HepG2 (cell line): ENCODE results near the gene CDKL2. TPM values are rescaled to one million over a fixed set of nuclear protein-coding genes. Genes with fewer than 3 reads are reported as not detected.

Source experiments
- ATAC-seq: fragments of 200-7000 bp; cut with Tn5 transposase; 3 replicates; pipeline ENCODE4 v1.9.1; 2020; ENCODE audit warnings: mild to moderate bottlenecking, moderate library complexity
- BruUV-seq: library from RNA; stranded (reverse); fragments of 400-500 nt; replicated peaks from 2 replicates; lab custom pipeline; 2021; lab: Mats Ljungman, UMichigan
- CTCF ChIA-PET: fragments of 300-600 bp; formaldehyde crosslinking; extraction: SDS; loops from one replicate; lab custom pipeline; 2021; ENCODE audit warnings: low total read pairs, inconsistent platforms, low intra/inter-chr PET ratio; lab: Yijun Ruan, JAX
- POLR2A ChIA-PET: fragments of 350-600 bp; sonication (Branson Sonifier 250); formaldehyde crosslinking; loops from one replicate; lab custom pipeline; 2020; ENCODE audit warnings: antibody characterized with exemption, inconsistent platforms; lab: Yijun Ruan, JAX
- DNase-seq: peaks from one replicate; pipeline ENCODE4 v3.0.0-alpha.2; 2015; ENCODE audit warnings: low spot score
- FAIRE-seq: peaks from 3 replicates; lab custom pipeline; 2011; peaks lifted over from hg19 to GRCh38; lab: Jason Lieb, UNC
- H2AFZ ChIP-seq: one replicate; pipeline ENCODE4 v1.6.1; 2011; ENCODE audit warnings: low read length, inconsistent platforms
- H3K27ac ChIP-seq: fragments of 300-600 bp; 3 replicates; pipeline ENCODE4 v1.8.0; 2011; ENCODE audit warnings: mixed run types, mild to moderate bottlenecking, mixed read lengths, low read length, inconsistent platforms; ENCODE audit not compliant: insufficient read depth; ENCODE audit errors: extremely low read length
- H3K27me3 ChIP-seq, 2 experiments: fragments of 200-600 bp in 1 of 2; 2 replicates in 1 of 2; 3 replicates in 1 of 2; pipeline versions ENCODE4 v1.6.0 to v1.8.0; 2011; ENCODE audit warnings: low read length in 2 of 2, mild to moderate bottlenecking in 2 of 2, moderate library complexity in 2 of 2, inconsistent platforms in 1 of 2; ENCODE audit not compliant: insufficient read depth in 2 of 2, control insufficient read depth in 1 of 2
- H3K36me3 ChIP-seq, 2 experiments: fragments of 200-600 bp in 1 of 2; replicated peaks in 1 of 2; 2 replicates in 1 of 2; 3 replicates in 1 of 2; pipeline versions ENCODE4 v1.5.1 to v1.8.0; 2011; ENCODE audit warnings: low read length in 2 of 2, inconsistent platforms in 1 of 2; ENCODE audit not compliant: insufficient read depth in 2 of 2, control insufficient read depth in 1 of 2
- H3K4me1 ChIP-seq: 2 replicates; pipeline ENCODE4 v1.5.1; 2012; ENCODE audit warnings: low read length, inconsistent platforms; ENCODE audit not compliant: insufficient read depth
- H3K4me2 ChIP-seq: 2 replicates; pipeline ENCODE4 v1.6.0; 2011; ENCODE audit warnings: low read depth, low read length, inconsistent platforms
- H3K4me3 ChIP-seq, 3 experiments: fragments of 200-600 bp in 1 of 3; sonication (generic), shearing (Covaris generic) in 1 of 3; replicated peaks in 1 of 3; 2 replicates each; pipeline ENCODE4 v1.5.1; 2011 to 2016; ENCODE audit warnings: low read length in 3 of 3, inconsistent platforms in 2 of 3, low read depth in 2 of 3, mild to moderate bottlenecking in 2 of 3, control low read depth in 1 of 3, mixed read lengths in 1 of 3; ENCODE audit not compliant: insufficient read depth in 1 of 3
- H3K79me2 ChIP-seq: one replicate; pipeline ENCODE4 v1.6.1; 2011; ENCODE audit warnings: low read length, inconsistent platforms; ENCODE audit not compliant: insufficient read depth
- H3K9ac ChIP-seq: 2 replicates; pipeline ENCODE4 v1.6.0; 2011; ENCODE audit warnings: mild to moderate bottlenecking, low read depth, low read length, inconsistent platforms; ENCODE audit not compliant: insufficient read depth
- H3K9me3 ChIP-seq: 2 replicates; pipeline ENCODE4 v1.5.1; 2012; ENCODE audit warnings: mild to moderate bottlenecking, low read length
- H4K20me1 ChIP-seq: 2 replicates; pipeline ENCODE4 v1.6.0; 2011; ENCODE audit warnings: inconsistent platforms, mild to moderate bottlenecking, low read length, moderate library complexity; ENCODE audit not compliant: insufficient read depth
- HMGXB4 ChIP-seq, 2 experiments: sonication (generic) in 1 of 2; formaldehyde crosslinking in 1 of 2; IDR thresholded peaks; 2 replicates each; pipeline versions ENCODE4 v1.4.0 to v1.6.1; 2018 to 2020; ENCODE audit warnings: missing genetic modification reagents in 2 of 2, borderline replicate concordance in 1 of 2, low read depth in 1 of 2, mild to moderate bottlenecking in 1 of 2, missing biosample characterization in 1 of 2
- JDP2 ChIP-seq: sonication (generic); formaldehyde crosslinking; IDR thresholded peaks from 2 replicates; pipeline ENCODE4 v1.8.1; 2022; ENCODE audit warnings: missing genetic modification reagents, borderline replicate concordance
- NR0B2 ChIP-seq: sonication (generic); formaldehyde crosslinking; IDR thresholded peaks from 2 replicates; pipeline ENCODE4 v1.4.0; 2020; ENCODE audit warnings: mild to moderate bottlenecking, missing genetic modification reagents
- PAXIP1 ChIP-seq: sonication (generic); formaldehyde crosslinking; conservative IDR thresholded peaks from 2 replicates; pipeline ENCODE4 v1.4.0; 2020; ENCODE audit warnings: mild to moderate bottlenecking, missing genetic modification reagents, moderate library complexity
- PBX3 ChIP-seq: sonication (generic); formaldehyde crosslinking; IDR thresholded peaks from 2 replicates; pipeline ENCODE4 v1.8.1; 2023; ENCODE audit warnings: missing genetic modification reagents, inconsistent platforms, borderline replicate concordance
- PRPF4 ChIP-seq: fragments of 200-400 bp; formaldehyde crosslinking; IDR thresholded peaks from 2 replicates; pipeline ENCODE4 v1.6.1; 2016; ENCODE audit warnings: low read length, low read depth; ENCODE audit not compliant: poor library complexity, severe bottlenecking
- ZNF333 ChIP-seq: sonication (generic); formaldehyde crosslinking; IDR thresholded peaks from 2 replicates; pipeline ENCODE4 v1.4.0; 2020; ENCODE audit warnings: mild to moderate bottlenecking, missing genetic modification reagents, borderline replicate concordance
- ZNF451 ChIP-seq: sonication (generic); formaldehyde crosslinking; IDR thresholded peaks from 2 replicates; pipeline ENCODE4 v1.5.0; 2020; ENCODE audit warnings: mild to moderate bottlenecking, missing genetic modification reagents
- ZNF644 ChIP-seq: IDR thresholded peaks from 2 replicates; pipeline ENCODE4 v1.6.1; 2016; ENCODE audit warnings: low read depth
- ZNF660 ChIP-seq: sonication (generic); formaldehyde crosslinking; IDR thresholded peaks from 2 replicates; pipeline ENCODE4 v1.5.1; 2020; ENCODE audit warnings: mild to moderate bottlenecking, low read depth, missing genetic modification reagents, borderline replicate concordance
- ZNF703 ChIP-seq: sonication (generic); formaldehyde crosslinking; IDR thresholded peaks from 2 replicates; pipeline ENCODE4 v1.5.1; 2020; ENCODE audit warnings: missing genetic modification reagents, mild to moderate bottlenecking, moderate library complexity, borderline replicate concordance
- ZNF740 ChIP-seq: sonication (generic); formaldehyde crosslinking; IDR thresholded peaks from 2 replicates; pipeline ENCODE4 v1.4.0; 2020; ENCODE audit warnings: missing genetic modification reagents
- ZNF784 ChIP-seq: sonication (generic); formaldehyde crosslinking; IDR thresholded peaks from 2 replicates; pipeline ENCODE4 v1.5.1; 2020; ENCODE audit warnings: missing genetic modification reagents, mild to moderate bottlenecking, borderline replicate concordance
- WGBS: methylation state at CpG from one replicate; pipeline ENCODE4 v1.1.6; 2017; ENCODE audit warnings: low lambda C conversion rate; 5-methylcytosine and 5-hydroxymethylcytosine counted together
- in situ Hi-C: cut with HindIII; loops from 2 replicates; pipeline ENCODE4 v1.10.0; 2017; ENCODE audit warnings: low pct_unique_long_range_greater_than_20kb; ENCODE audit not compliant: extremely low pct_ligation_motif_present
- intact Hi-C: fragments of 100-400 bp; cut with micrococcal nuclease; formaldehyde crosslinking; loops from one replicate; pipeline ENCODE4 v1.10.0; 2022; ENCODE audit not compliant: unreplicated experiment
- polyA plus RNA-seq, 8 experiments: library from polyadenylated mRNA; depleted of rRNA in 3 of 8; stranded (reverse) in 7 of 8; unstranded in 1 of 8; fragments of >200 nt; fragmentation: Illumina TruSeq in 4 of 8; extraction: Trizol in 4 of 8; gene quantifications; 2 replicates each; pipeline versions ENCODE4 v1.2.1 to v1.2.3, GENCODE V29; 2011 to 2016; ENCODE audit warnings: low read depth in 4 of 8, missing spikeins in 1 of 8, mixed read lengths in 1 of 8; ENCODE audit not compliant: insufficient read depth in 1 of 8
- total RNA-seq, 5 experiments: library from RNA; depleted of rRNA; stranded (reverse); fragments of >200 nt; fragmentation: Illumina TruSeq; extraction: Trizol; gene quantifications; 2 replicates each; pipeline ENCODE4 v1.2.3, GENCODE V29; 2016; ENCODE audit warnings: low read depth in 1 of 5

Gene CDKL2
- total and polyA plus RNA-seq, 2 of the 13 experiments (the other 11 are each of a cell fraction or from before 2014, with no cell fraction given): not detected

GRCh38 chr4:75564023-75564422, 66.3 kb downstream of the CDKL2 start:
- ChIA-PET POLR2A (no interaction called here), CTCF (no interaction called here)
- Histone ChIP-seq H3K27me3 (peaks cover 1 to 4% of the 10 kb centered on the region in 2 experiments; a peak in 1 of 5 replicates), H3K36me3 (no peaks in the 10 kb centered on the region), H3K4me2 (no peak overlapping the region), H3K27ac (no peak overlapping the region), H3K9me3 (no peaks in the 10 kb centered on the region), H3K4me1 (no peaks in the 10 kb centered on the region), H4K20me1 (no peaks in the 10 kb centered on the region), H3K9ac (no peak overlapping the region), H2AFZ (no peak overlapping the region), H3K4me3 (no peak overlapping the region), H3K79me2 (no peaks in the 10 kb centered on the region)
- WGBS: 50% methylated on average over 11 of the region's 11 CpGs
- DNase-seq (no peak), ATAC-seq (no peak), FAIRE-seq (no peak)
- intact Hi-C loops: no loop called here
- in situ Hi-C loops: no loop called here
- no peak for TF ChIP-seq NR0B2 (CRISPR knock-in tag)
- no peak for TF ChIP-seq JDP2 (CRISPR knock-in tag)
- TF ChIP-seq PBX3: no peak
- no peak for TF ChIP-seq ZNF784 (CRISPR knock-in tag)
- TF ChIP-seq ZNF333 (CRISPR knock-in tag): no peak
- TF ChIP-seq ZNF740 (CRISPR knock-in tag): no peak
- no peak for TF ChIP-seq ZNF660
- TF ChIP-seq ZNF703 (CRISPR knock-in tag): no peak
- TF ChIP-seq HMGXB4 (CRISPR knock-in tag; IDR thresholded peaks at IDR 0.05; ENCODE audit: borderline replicate concordance in 1 of 2, low read depth in 1 of 2): no peak
- TF ChIP-seq ZNF451 (CRISPR knock-in tag): no peak
- no peak for TF ChIP-seq PAXIP1 (CRISPR knock-in tag)
- no peak for TF ChIP-seq PRPF4
- TF ChIP-seq ZNF644: no peak
- no TSS peak for BruUV-seq
